Activated T-helper 9 cell treated with anti-CD3 and anti-CD28 coated beads, Interleukin-2, amount 50 U/mL, for 16 hours (primary cell): Measurements from ENCODE around the gene TUBA8.
"Not testable (repeated sequence)": the region's sequence is repeated elsewhere in the genome, so short reads cannot be mapped to it uniquely, and the experiment has no call there.

ENCODE experiments used
- DNase-seq: peaks from one replicate; pipeline ENCODE4 v3.0.0-alpha.2; 2020; ENCODE audit warnings: low read depth

The TUBA8 gene

GRCh38 chr22:18110194-18110953 is at the start of gene TUBA8:
Gene TUBA8, plus strand, starts transcription at chr22:18110809. Its CDS starts 57 bp downstream, at chr22:18110866.
- peak; percentile 17 for DNase-seq

GRCh38 chr22:18062421-18062820 is 48.2 kb upstream of the TUBA8 start:
- no peak for DNase-seq

- DNase-seq: no peak
Measured at GRCh38 chr22:18063306-18063705, 47.3 kb upstream of the TUBA8 start.

- DNase-seq: not testable (repeated sequence)
Measured at GRCh38 chr22:18063715-18064114, 46.9 kb upstream of the TUBA8 start.

GRCh38 chr22:18064636-18065035 is 46.0 kb upstream of the TUBA8 start:
- DNase-seq: no peak

GRCh38 chr22:18065256-18065655 is 45.4 kb upstream of the TUBA8 start:
- no peak for DNase-seq

GRCh38 chr22:18066181-18066859 is 44.3 kb upstream of the TUBA8 start:
- DNase-seq: no peak

- no peak for DNase-seq
Measured at GRCh38 chr22:18067121-18067520, 43.5 kb upstream of the TUBA8 start.

- DNase-seq: no peak
Measured at GRCh38 chr22:18067548-18068341, 42.9 kb upstream of the TUBA8 start.

- no peak for DNase-seq
Measured at GRCh38 chr22:18068381-18068988, 42.1 kb upstream of the TUBA8 start.

GRCh38 chr22:18069041-18069440 is 41.6 kb upstream of the TUBA8 start:
- no peak for DNase-seq

GRCh38 chr22:18070041-18070440 is 40.6 kb upstream of the TUBA8 start:
- no peak for DNase-seq

- DNase-seq: no peak
Measured at GRCh38 chr22:18070556-18071306, 39.9 kb upstream of the TUBA8 start.

GRCh38 chr22:18071307-18071967 is 39.2 kb upstream of the TUBA8 start:
- not testable (repeated sequence) for DNase-seq

- DNase-seq: no peak
Measured at GRCh38 chr22:18071968-18072310, 38.7 kb upstream of the TUBA8 start.

GRCh38 chr22:18073467-18073866 is 37.1 kb upstream of the TUBA8 start:
- no peak for DNase-seq

- not testable (repeated sequence) for DNase-seq
Measured at GRCh38 chr22:18073927-18074326, 36.7 kb upstream of the TUBA8 start.

GRCh38 chr22:18075101-18075719 is 35.4 kb upstream of the TUBA8 start:
- no peak for DNase-seq

- DNase-seq: no peak
Measured at GRCh38 chr22:18075720-18076497, 34.7 kb upstream of the TUBA8 start.

- no peak for DNase-seq
Measured at GRCh38 chr22:18077087-18077638, 33.4 kb upstream of the TUBA8 start.
